Measurements from ENCODE around the gene PNO1. TPM values are rescaled to one million over a fixed set of nuclear protein-coding genes. Genes with fewer than 3 reads are reported as not detected.

The PNO1 gene
- total and polyA plus RNA-seq, 9 of the 15 experiments (the other 6 are each of a cell fraction or from before 2014, with no cell fraction given): 11.8 to 81.7 (median 41.1) TPM

DNA sequence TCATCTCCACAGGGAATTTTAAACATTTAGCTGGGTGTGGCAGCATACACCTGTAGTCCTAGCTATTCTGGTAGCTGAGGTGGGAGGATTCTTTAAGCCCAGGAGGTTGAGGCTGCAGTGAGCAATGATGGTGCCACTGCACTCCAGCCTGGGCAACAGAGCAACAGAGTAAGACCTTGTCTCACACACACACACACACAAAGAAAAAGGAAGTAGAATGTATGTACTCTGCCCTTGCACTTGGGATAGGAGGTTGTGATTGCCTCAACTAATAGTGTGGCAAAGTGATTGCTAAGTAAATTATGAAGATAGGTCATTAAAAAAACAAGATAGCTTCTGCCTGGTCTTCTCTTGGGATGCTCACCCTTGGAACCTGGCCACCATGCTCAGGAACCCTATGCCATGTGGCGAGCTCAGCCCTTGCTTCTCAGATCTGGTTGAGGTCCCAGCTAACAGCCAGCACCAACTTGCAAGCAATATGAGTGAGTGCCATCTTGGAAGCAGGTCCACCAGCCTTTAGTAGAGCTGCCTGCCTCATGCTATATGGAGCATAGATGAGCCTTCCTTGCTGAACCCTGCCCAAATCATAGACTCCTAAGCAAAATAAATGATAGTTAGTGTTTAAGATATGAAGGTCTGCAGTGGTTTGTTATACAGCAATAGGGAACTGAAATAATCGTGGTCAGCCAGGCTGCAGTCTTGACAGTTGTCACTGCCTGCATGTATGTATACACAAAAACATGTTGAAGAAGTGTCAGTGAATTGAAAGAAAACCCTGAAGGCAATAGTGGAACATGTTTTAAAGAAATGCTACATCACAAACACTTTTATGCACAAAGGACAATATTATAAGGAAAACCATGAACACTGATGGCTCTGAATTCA lies 30.1 kb upstream of the PNO1 start:
- ChIA-PET POLR2A (interaction anchor here (0.6 kb wide), 1 partner anchor 563 kb away, joined by 3 read pairs; no protein-coding TSS in a partner anchor), CTCF (ENCODE audit: low intra/inter-chr PET ratio) (no interaction called here)
- ATAC-seq (no peak), FAIRE-seq (no peak), DNase-seq (ENCODE audit: extremely low read depth in 1 of 4, low spot score in 3 of 4) (no peak)
- no peak overlapping the region for H2AFZ ChIP-seq (ENCODE audit: low read depth, low read length)
- no peaks in the 10 kb centered on the region for H3K9me1 ChIP-seq (ENCODE audit: control insufficient read depth, insufficient read depth, low read length)
- in situ Hi-C loops (cut with MboI): no loop called here
- H3K27ac ChIP-seq (ENCODE audit: extremely low read depth, low read depth, low read length): no peak overlapping the region
- intact Hi-C loops (cut with micrococcal nuclease): no loop called here
- H3K4me2 ChIP-seq (ENCODE audit: insufficient read depth, low read length): no peak overlapping the region
- no peak overlapping the region for H3K4me3 ChIP-seq
- no TSS peak for BruUV-seq (replicated peaks)
- H3K9ac ChIP-seq (ENCODE audit: insufficient read depth in 1 of 2, low read depth in 2 of 2, low read length in 2 of 2): no peak overlapping the region
- no peaks in the 10 kb centered on the region for H3K27me3 ChIP-seq (ENCODE audit: control insufficient read depth in 2 of 2, insufficient read depth in 2 of 2, low read length in 2 of 2)
- no peaks in the 10 kb centered on the region for H3K9me3 ChIP-seq (replicated peaks; ENCODE audit: control insufficient read depth, insufficient read depth, low read depth, low read length)
- H3K79me2 ChIP-seq (ENCODE audit: control insufficient read depth, insufficient read depth, low read length): no peaks in the 10 kb centered on the region
- 63% methylated on average over 2 of the region's 2 CpGs for WGBS (ENCODE audit: insufficient coverage, low coverage, missing lambda C conversion rate)
- TF ChIP-seq U2AF2 (optimal IDR thresholded peaks at IDR 0.05; ENCODE audit: low read depth, low read length) (no peak), PHF20 (IDR thresholded peaks at IDR 0.05; ENCODE audit: partially characterized antibody) (no peak), CHAMP1 (IDR thresholded peaks at IDR 0.05) (no peak), REST (IDR thresholded peaks at IDR 0.05; ENCODE audit: borderline replicate concordance) (no peak), REST (CRISPR knock-in tag; IDR thresholded peaks at IDR 0.05; ENCODE audit: low read depth) (no peak), NEUROD1 (IDR thresholded peaks at IDR 0.05; ENCODE audit: borderline replicate concordance, low read depth, low read length, partially characterized antibody) (no peak), ATF6 (CRISPR knock-in tag; IDR thresholded peaks at IDR 0.05) (no peak)
- H3K36me3 ChIP-seq (ENCODE audit: control insufficient read depth, insufficient read depth, low read length): no peaks in the 10 kb centered on the region
- peaks cover 0 to 10% of the 10 kb centered on the region in 2 experiments; a peak in 2 of 5 replicates for H3K4me1 ChIP-seq (replicated peaks in 1 of 2; ENCODE audit: control insufficient read depth in 2 of 2, insufficient read depth in 2 of 2, low read length in 2 of 2)
- H4K20me1 ChIP-seq (replicated peaks; ENCODE audit: control insufficient read depth, insufficient read depth, low read length): no peaks in the 10 kb centered on the region
